GM23248 (cell line): ENCODE results near the gene INPP1. TPM values are rescaled to one million over a fixed set of nuclear protein-coding genes. Genes with fewer than 3 reads are reported as not detected.

ENCODE experiments used
- DNase-seq: peaks from one replicate; pipeline ENCODE4 v3.0.0-alpha.2; 2015
- H2AFZ ChIP-seq: fragments of 200-600 bp; sonication (generic); 2 replicates; pipeline ENCODE4 v1.6.1; 2016; ENCODE audit warnings: antibody characterized with exemption
- H3F3A ChIP-seq: fragments of 200-600 bp; sonication (generic); 2 replicates; pipeline ENCODE4 v1.6.1; 2016; ENCODE audit warnings: mild to moderate bottlenecking, antibody characterized with exemption, mixed run types; ENCODE audit not compliant: insufficient read depth
- H3K27ac ChIP-seq: fragments of 200-600 bp; sonication (generic); 2 replicates; pipeline ENCODE4 v1.5.1; 2016; ENCODE audit warnings: mild to moderate bottlenecking
- H3K27me3 ChIP-seq: fragments of 200-600 bp; sonication (generic); replicated peaks from 2 replicates; pipeline ENCODE4 v1.6.1; 2016; ENCODE audit warnings: mild to moderate bottlenecking; ENCODE audit not compliant: insufficient read depth
- H3K36me3 ChIP-seq: fragments of 200-600 bp; sonication (generic); 2 replicates; pipeline ENCODE4 v1.6.1; 2016; ENCODE audit warnings: low read depth, mild to moderate bottlenecking
- H3K4me1 ChIP-seq: fragments of 200-600 bp; sonication (generic); 2 replicates; pipeline ENCODE4 v1.6.1; 2016; ENCODE audit warnings: mild to moderate bottlenecking; ENCODE audit not compliant: insufficient read depth
- H3K4me2 ChIP-seq: fragments of 200-600 bp; sonication (generic); one replicate; pipeline ENCODE4 v1.6.1; 2016; ENCODE audit warnings: mild to moderate bottlenecking; ENCODE audit not compliant: unreplicated experiment
- H3K4me3 ChIP-seq: fragments of 200-600 bp; sonication (generic); 2 replicates; pipeline ENCODE4 v1.5.1; 2016; ENCODE audit warnings: mild to moderate bottlenecking
- H3K79me2 ChIP-seq: fragments of 200-600 bp; sonication (generic); 2 replicates; pipeline ENCODE4 v1.6.1; 2016; ENCODE audit warnings: mild to moderate bottlenecking; ENCODE audit not compliant: insufficient read depth
- H3K9ac ChIP-seq: fragments of 200-600 bp; sonication (generic); 2 replicates; pipeline ENCODE4 v1.6.1; 2016; ENCODE audit warnings: mild to moderate bottlenecking
- H3K9me2 ChIP-seq: fragments of 200-600 bp; sonication (generic); 2 replicates; pipeline ENCODE4 v1.6.1; 2016; ENCODE audit warnings: mixed run types, mild to moderate bottlenecking, moderate library complexity; ENCODE audit not compliant: insufficient read depth
- H3K9me3 ChIP-seq: fragments of 200-600 bp; sonication (generic); one replicate; pipeline ENCODE4 v1.6.1; 2017; ENCODE audit warnings: low read depth
- H4K20me1 ChIP-seq: fragments of 200-600 bp; sonication (generic); 2 replicates; pipeline ENCODE4 v1.6.0; 2016; ENCODE audit not compliant: insufficient read depth
- EZH2 ChIP-seq: fragments of 200-600 bp; sonication (generic); IDR thresholded peaks from 2 replicates; pipeline ENCODE4 v1.6.1; 2018; ENCODE audit warnings: antibody characterized with exemption, mild to moderate bottlenecking; ENCODE audit not compliant: insufficient read depth, poor library complexity, severe bottlenecking
- EZH2phosphoT487 ChIP-seq: fragments of 200-600 bp; sonication (generic); IDR thresholded peaks from 2 replicates; pipeline ENCODE4 v1.6.1; 2018; ENCODE audit warnings: antibody characterized with exemption, moderate library complexity, mild to moderate bottlenecking, low read depth; ENCODE audit not compliant: insufficient read depth
- WGBS, 2 experiments: methylation state at CpG; one replicate each; pipeline ENCODE4 v1.1.6; 2015 to 2017; ENCODE audit warnings: low lambda C conversion rate in 2 of 2, low coverage in 1 of 2; ENCODE audit errors: missing lambda C conversion rate in 2 of 2; 5-methylcytosine and 5-hydroxymethylcytosine counted together
- in situ Hi-C: fragments of 300-500 bp; cut with MboI; formaldehyde crosslinking; loops from 2 replicates; pipeline ENCODE4 v1.15.0; 2020
- polyA plus RNA-seq: library from polyadenylated mRNA; unstranded; fragments of >200 nt; fragmentation: Nextera tagmentation; extraction: Ambion mirVana; gene quantifications from 2 replicates; pipeline ENCODE4 v1.2.1, GENCODE V29; 2016
- total RNA-seq: library from RNA; depleted of rRNA; stranded (reverse); fragments of >200 nt; shearing (Covaris generic); gene quantifications from 2 replicates; pipeline ENCODE4 v1.2.3, GENCODE V29; 2014

The INPP1 gene
- total and polyA plus RNA-seq, 2 experiments from 2014 or later: 7.1 to 28.7 TPM

GRCh38 chr2:190409616-190410015 lies 66.2 kb downstream of the INPP1 start:
- no peak overlapping the region for H3K9ac ChIP-seq
- H3F3A ChIP-seq: peaks cover 7% of the 10 kb centered on the region; the same call in 1 of the 2 replicates
- H3K36me3 ChIP-seq: no peaks in the 10 kb centered on the region
- H3K79me2 ChIP-seq: no peaks in the 10 kb centered on the region
- H3K4me1 ChIP-seq: no peaks in the 10 kb centered on the region
- TF ChIP-seq EZH2: no peak
- TF ChIP-seq EZH2phosphoT487: no peak
- no peak overlapping the region for H3K4me2 ChIP-seq
- H3K9me2 ChIP-seq: no peaks in the 10 kb centered on the region
- WGBS, 2 experiments: 60% methylated on average over 2 of the region's 2 CpGs
- in situ Hi-C loops: no loop called here
- no peaks in the 10 kb centered on the region for H4K20me1 ChIP-seq
- no peaks in the 10 kb centered on the region for H3K9me3 ChIP-seq
- peak overlapping the region; percentile 78; the same call in 1 of the 2 replicates for H3K4me3 ChIP-seq
- no peak for DNase-seq
- peak overlapping the region; percentile 95; the same call in 1 of the 2 replicates for H2AFZ ChIP-seq
- peaks cover 3% of the 10 kb centered on the region; the same call in 1 of the 2 replicates for H3K27me3 ChIP-seq
- no peak overlapping the region for H3K27ac ChIP-seq

- Histone ChIP-seq H3K27me3 (peaks cover 3% of the 10 kb centered on the region; the same call in 1 of the 2 replicates), H2AFZ (no peak overlapping the region), H3K9me3 (no peaks in the 10 kb centered on the region), H3K36me3 (no peaks in the 10 kb centered on the region), H3K4me2 (no peak overlapping the region), H3K9ac (no peak overlapping the region), H3K4me3 (no peak overlapping the region), H3K27ac (no peak overlapping the region), H3K79me2 (no peaks in the 10 kb centered on the region), H3K9me2 (no peaks in the 10 kb centered on the region), H3K4me1 (no peaks in the 10 kb centered on the region), H4K20me1 (no peaks in the 10 kb centered on the region), H3F3A (peaks cover 7% of the 10 kb centered on the region; the same call in 1 of the 2 replicates)
- 74 to 80% methylated on average over 3 of the region's 3 CpGs for WGBS, 2 experiments
- TF ChIP-seq EZH2 (no peak), EZH2phosphoT487 (no peak)
- no peak for DNase-seq
- in situ Hi-C loops: no loop called here
Measured at GRCh38 chr2:190410166-190410565, 66.8 kb downstream of the INPP1 start.

GRCh38 chr2:190412966-190413365 lies 69.6 kb downstream of the INPP1 start:
- H3K9me3 ChIP-seq: no peaks in the 10 kb centered on the region
- no peak overlapping the region for H3K4me3 ChIP-seq
- H3K36me3 ChIP-seq: no peaks in the 10 kb centered on the region
- H2AFZ ChIP-seq: no peak overlapping the region
- no peaks in the 10 kb centered on the region for H3K27me3 ChIP-seq
- no peaks in the 10 kb centered on the region for H3K79me2 ChIP-seq
- no peak overlapping the region for H3K4me2 ChIP-seq
- H3K4me1 ChIP-seq: no peaks in the 10 kb centered on the region
- no peak for DNase-seq
- H3K9ac ChIP-seq: no peak overlapping the region
- in situ Hi-C loops: no loop called here
- no peak for TF ChIP-seq EZH2phosphoT487
- TF ChIP-seq EZH2: no peak
- H3K9me2 ChIP-seq: no peaks in the 10 kb centered on the region
- H3F3A ChIP-seq: no peaks in the 10 kb centered on the region
- H3K27ac ChIP-seq: no peak overlapping the region
- no peaks in the 10 kb centered on the region for H4K20me1 ChIP-seq
- 25 to 35% methylated on average over 2 to 3 of the region's 3 CpGs for WGBS, 2 experiments

- TF ChIP-seq EZH2: no peak
- TF ChIP-seq EZH2phosphoT487: no peak
- in situ Hi-C loops: no loop called here
Measured at GRCh38 chr2:190413421-190413820, 70.0 kb downstream of the INPP1 start.

GRCh38 chr2:190415251-190415650 lies 71.9 kb downstream of the INPP1 start:
- DNase-seq: no peak
- no peak overlapping the region for H3K4me2 ChIP-seq
- in situ Hi-C loops: no loop called here
- no peaks in the 10 kb centered on the region for H3K9me3 ChIP-seq
- H3K9ac ChIP-seq: no peak overlapping the region
- H3F3A ChIP-seq: no peaks in the 10 kb centered on the region
- H3K9me2 ChIP-seq: no peaks in the 10 kb centered on the region
- no peak overlapping the region for H3K4me3 ChIP-seq
- no peaks in the 10 kb centered on the region for H3K79me2 ChIP-seq
- H3K36me3 ChIP-seq: no peaks in the 10 kb centered on the region
- no peak overlapping the region for H3K27ac ChIP-seq
- H3K4me1 ChIP-seq: no peaks in the 10 kb centered on the region
- 96 to 97% methylated on average over 4 of the region's 4 CpGs for WGBS, 2 experiments
- TF ChIP-seq EZH2 (no peak), EZH2phosphoT487 (no peak)
- H3K27me3 ChIP-seq: no peaks in the 10 kb centered on the region
- H4K20me1 ChIP-seq: no peaks in the 10 kb centered on the region
- no peak overlapping the region for H2AFZ ChIP-seq

More at GRCh38 chr2:190413421-190413820, 70.0 kb downstream of the INPP1 start:
- Histone ChIP-seq H3K4me2 (no peak overlapping the region), H3K36me3 (no peaks in the 10 kb centered on the region), H3K27me3 (no peaks in the 10 kb centered on the region), H3K9me2 (no peaks in the 10 kb centered on the region), H3F3A (no peaks in the 10 kb centered on the region), H3K9ac (no peak overlapping the region), H3K4me1 (no peaks in the 10 kb centered on the region), H3K79me2 (no peaks in the 10 kb centered on the region), H3K4me3 (no peak overlapping the region), H3K9me3 (no peaks in the 10 kb centered on the region), H3K27ac (no peak overlapping the region), H2AFZ (no peak overlapping the region), H4K20me1 (no peaks in the 10 kb centered on the region)
- 60 to 67% methylated on average over 4 of the region's 4 CpGs for WGBS, 2 experiments
- no peak for DNase-seq
